Activated CD8-positive, alpha-beta memory T cell treated with anti-CD3 and anti-CD28 coated beads for 48 hours (primary cell): ENCODE results near the gene OMP.

Source experiments
- DNase-seq, 3 experiments: peaks; one replicate each; pipeline ENCODE4 v3.0.0-alpha.2; 2020; ENCODE audit warnings: low read depth in 2 of 3, low spot score in 2 of 3

Gene OMP

DNA sequence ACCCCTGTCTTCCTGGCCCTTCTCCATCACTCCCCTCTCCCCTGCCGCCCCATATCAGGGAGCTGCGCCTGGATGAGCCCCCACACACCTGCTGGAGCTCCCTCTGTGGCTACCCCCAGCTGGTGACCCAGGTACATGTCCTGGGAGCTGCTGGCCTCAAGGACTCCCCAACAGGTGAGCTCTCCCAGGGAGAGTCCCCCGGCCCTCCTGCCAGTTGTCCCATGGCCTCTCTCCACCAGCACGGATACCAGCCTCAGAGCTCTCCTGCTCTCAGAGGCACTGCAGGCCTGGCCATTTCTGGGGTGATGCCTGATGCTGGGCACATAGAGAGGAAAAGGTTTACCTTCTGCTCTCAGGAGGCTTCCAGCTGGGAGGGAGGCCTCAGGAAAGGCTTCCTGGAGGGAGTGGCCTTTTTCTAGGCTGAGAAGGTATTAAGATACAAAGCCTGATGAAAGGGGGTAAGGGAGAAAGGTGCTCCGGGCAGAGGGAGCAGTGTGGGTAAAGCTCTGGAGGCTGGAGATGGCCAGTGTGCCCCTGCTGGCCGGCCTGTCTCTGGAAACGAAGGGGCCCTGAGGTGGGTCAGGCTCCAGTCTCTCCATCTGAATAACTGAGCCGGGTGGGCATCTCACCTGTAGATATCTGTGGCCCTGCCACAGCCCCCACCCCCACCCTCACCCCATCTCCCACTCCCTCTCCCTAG, 19.4 kb downstream of the OMP start:
- no peak for DNase-seq

DNA sequence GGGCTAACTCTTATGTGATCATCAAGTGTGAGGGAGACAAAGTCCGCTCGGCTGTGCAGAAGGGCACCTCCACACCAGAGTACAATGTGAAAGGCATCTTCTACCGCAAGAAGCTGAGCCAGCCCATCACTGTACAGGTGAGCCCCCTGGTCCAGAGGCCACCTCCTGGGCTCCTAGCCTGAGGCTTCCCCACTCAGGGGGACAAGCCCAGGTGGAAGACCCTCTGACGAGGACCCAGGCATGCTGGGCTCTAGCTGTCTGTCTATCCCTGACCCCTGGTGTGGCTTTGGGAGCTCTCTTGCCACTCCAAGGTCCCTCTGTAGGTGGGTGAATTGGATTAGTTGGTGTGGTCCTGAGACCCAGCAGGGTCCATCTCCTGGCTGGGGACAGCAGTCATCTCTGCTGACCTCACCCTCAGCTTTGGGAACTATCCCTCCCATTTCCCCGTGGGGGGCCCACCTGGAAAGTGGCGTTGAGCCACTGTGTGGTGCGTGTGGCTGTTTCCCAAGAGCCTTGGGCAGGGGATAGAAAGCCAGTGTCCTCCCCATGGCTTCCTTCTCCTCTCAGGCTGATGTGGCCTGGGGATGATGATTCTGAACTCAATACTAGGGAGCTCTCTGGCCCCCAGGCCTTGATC, 20.1 kb downstream of the OMP start:
- no peak for DNase-seq

DNA sequence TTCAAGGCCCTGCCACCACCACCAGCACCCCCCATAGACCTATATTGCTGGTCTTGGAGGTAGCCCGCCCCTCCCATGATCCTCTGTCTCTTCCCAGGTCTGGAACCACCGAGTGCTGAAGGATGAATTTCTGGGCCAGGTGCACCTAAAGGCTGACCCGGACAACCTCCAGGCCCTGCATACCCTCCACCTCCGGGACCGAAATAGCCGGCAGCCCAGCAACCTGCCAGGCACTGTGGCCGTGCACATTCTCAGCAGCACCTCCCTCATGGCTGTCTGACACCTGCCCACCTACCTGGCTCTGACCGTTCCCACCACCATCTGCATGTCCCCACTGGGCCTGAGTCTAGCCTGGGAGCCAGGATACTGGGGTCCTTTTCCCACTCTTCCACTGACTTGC, 21.0 kb downstream of the OMP start:
- DNase-seq: no peak

DNA sequence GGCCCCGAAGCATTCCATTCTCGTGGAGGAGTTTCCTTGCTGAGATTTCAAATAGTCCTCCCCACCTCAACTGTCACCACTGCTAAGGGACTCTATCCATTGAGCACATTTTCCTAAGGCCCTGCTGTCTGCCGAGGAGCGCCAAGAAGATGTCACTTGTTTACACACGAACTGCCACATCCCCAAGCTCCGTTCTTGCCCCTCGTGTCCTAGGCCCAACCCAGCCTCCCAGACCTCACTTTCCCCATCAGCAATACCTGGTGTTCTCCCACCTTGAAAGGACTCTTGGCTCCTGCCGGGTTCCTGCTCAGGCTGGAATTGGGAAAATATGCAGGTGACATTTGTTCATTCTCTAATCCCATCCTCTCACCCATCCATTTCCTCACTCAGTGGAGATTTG, 21.4 kb downstream of the OMP start:
- DNase-seq: no peak

DNA sequence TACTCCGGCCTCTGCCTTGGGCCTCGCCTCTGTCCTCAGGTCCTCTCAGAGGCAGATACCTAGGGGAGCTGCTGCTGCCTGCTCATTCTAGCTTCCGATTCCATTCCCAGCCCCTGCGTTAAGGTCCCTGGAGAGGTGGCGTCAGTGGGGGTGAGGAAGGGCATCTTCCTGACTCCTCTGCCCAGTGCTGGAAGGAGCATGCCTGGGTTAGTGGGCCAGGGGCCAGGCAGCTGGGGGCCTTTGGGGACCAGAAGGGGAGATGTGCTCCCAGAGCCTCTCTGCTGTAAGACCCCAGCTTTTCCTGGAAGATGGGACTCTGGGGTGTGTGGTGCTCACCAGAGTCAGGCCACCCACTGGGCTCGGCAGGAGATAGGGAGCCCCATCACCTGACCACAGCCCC, 21.8 kb downstream of the OMP start:
- no peak for DNase-seq

DNA sequence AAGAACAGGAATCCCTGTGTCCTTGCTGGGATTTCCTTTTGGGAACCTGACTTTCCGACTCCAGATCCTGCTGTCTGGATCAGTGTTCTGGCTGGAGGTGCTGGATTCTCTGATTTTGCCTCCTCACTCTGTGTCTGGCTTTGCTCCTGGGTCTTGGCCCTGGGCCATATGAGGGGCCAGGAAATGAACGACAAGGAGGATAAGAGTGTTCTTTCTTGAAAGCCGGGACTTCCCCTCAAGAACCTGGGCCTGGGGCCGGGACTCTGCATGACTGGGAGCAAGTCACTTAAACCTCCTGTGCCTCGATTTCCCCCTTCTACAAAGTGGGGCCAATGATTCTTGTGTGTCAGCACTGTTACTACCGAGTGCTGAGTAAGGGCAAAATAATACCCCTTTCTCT, 22.6 kb downstream of the OMP start:
- DNase-seq: no peak

DNA sequence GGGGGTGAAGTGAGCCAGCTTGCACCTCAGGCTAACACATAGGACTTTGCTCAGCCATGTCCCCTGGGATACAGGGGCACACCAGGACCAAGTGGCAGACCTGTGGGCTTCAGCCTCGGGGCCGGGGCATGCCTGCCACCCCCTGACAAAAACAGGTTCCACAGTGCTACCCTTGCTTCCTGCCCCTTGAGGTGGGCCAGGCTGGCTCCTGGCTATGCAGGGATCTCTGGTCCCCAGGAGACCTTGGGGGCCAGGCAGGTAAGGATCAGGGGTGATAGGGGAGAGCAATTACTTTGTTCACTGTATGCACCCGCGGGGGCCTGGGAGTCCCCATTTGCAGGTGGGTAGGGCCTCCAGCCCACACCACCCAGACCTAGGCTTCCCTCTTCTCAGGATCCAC, 23.1 kb downstream of the OMP start:
- DNase-seq: no peak

DNA sequence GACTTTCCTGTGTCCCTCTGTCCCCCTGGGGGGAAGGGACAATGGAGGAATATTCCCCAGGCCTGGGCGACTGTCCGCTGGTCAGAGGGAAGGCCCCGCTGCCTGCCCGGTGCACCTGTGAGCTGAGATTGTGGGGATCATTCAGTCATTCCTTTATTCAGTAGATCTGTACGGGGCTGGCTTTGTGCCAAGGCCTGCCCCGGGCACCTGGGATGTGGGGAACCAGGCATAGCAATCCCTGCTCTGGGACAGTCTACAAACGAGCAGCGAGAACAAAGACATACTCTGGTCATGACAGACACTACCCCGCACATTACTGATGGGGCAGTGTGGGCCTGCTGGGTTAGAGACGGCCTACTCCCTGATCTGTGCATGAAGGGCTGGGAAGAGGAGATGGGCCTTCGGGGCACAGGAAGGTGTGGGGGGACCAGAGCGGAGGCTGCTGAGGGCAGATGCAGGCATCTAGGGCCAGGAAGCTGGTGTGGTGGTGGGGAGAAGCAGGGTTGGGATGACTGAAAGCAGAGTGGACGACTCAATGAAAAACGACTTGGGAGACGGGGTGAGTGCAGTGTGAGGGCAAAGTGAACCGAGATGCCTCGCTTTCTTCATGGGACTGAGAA, 23.6 kb downstream of the OMP start:
- DNase-seq: no peak

DNA sequence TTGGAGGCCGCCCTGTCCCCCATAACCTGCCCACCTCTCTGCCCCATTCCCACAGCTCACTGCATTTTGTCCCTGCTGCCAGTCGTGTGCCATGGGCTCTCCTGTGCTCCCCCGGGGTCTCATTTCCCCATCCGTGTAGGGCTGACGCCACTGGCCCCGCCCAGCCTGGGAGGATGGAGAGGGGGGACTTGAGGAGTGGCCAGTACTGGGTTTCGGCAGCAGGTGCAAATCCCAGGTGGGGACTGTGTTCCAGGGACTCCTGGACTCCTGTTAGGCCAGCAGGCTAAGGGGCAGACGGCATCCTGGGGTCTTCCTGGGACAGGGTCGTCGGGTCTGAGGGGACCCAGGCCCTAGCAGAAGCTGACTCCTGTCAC, 24.2 kb downstream of the OMP start:
- no peak for DNase-seq

DNA sequence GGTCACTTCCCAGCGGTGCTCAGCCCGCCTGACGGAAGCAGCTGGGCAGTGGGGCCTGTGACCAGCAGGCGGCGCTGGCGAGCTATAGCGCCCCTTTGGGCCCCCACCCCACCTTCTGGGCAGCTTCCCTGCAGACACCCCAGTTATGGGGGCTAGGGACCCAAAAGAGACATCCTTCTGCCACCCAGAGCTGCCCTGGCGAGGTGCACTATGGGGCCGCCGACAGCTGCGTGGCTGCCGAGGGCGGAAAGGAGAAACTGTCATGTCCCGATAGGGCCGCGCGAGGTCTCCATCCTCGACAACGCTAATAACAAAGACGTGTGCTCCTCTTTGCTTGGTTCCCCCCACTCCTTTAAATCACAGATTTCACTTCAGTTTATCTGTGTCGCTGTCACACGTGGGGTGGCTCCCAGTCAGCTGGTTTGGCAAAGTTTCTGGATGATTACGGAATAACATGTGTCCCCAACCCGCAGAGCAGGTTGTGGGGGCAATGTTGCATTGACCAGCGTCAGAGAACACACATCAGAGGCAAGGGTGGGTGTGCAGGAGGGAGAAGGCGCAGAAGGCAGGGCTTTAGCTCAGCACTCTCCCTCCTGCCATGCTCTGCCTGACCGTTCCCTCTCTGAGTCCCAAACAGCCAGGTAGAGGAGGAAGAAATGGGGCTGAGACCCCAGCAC, 24.7 kb downstream of the OMP start:
- peak in 2 of 3 experiments; percentile 60 to 64 for DNase-seq

DNA sequence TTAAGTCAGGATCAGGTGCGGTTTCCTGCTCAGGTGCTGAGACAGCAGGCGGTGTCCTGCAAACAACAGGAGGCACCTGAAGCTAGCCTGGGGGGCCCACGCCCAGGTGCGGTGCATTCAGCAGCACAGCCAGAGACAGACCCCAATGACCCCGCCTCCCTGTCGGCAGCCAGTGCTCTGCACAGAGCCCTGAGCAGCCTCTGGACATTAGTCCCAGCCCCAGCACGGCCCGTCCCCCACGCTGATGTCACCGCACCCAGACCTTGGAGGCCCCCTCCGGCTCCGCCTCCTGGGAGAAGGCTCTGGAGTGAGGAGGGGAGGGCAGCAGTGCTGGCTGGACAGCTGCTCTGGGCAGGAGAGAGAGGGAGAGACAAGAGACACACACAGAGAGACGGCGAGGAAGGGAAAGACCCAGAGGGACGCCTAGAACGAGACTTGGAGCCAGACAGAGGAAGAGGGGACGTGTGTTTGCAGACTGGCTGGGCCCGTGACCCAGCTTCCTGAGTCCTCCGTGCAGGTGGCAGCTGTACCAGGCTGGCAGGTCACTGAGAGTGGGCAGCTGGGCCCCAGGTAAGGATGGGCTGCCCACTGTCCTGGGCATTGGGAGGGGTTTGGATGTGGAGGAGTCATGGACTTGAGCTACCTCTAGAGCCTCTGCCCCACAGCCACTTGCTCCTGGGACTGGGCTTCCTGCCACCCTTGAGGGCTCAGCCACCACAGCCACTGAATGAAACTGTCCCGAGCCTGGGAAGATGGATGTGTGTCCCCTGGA, 25.5 kb downstream of the OMP start, which contains the start of gene MYO7A:
Gene MYO7A (plus strand): TSS at position 327 of the 772 bp plus-strand sequence. CDS start 2,389 bp downstream, outside the sequence.
- DNase-seq: no peak

DNA sequence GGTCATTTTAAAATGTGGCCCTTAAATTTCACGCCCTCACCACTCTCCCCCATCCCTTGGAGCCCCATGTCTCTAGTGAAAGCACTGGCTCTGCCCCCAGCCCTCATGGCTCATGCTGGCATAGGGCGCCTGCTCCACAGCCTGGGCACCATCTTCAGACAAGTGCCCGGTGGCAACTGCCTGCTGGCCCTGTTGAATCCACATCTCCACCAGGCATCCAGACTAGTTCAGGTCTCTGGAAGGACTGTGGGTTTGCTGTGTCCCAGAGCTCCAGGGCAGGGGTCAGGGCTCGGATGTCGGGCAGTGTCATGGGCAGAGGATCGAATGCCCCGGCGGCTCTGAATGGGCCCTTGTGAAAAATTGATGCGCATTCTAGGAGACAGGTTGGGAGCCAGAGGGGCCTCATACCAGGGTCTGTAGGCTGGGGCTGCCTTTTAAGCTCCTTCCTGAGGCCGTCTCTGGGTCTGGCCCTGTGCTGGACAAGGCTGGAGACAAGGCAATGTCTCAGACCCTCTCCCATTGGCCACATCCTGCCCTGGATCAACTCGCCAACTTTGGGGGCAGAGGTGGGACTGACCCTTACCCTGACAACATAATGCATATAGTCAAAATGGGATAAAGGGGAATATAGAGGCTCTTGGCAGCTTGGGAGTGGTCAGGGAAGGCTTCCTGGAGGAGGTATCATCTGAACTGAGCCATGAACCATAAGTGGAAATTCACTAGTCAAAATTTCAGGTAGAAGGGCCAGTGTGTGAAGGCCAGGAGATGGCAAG, 26.6 kb downstream of the OMP start:
- DNase-seq: no peak

DNA sequence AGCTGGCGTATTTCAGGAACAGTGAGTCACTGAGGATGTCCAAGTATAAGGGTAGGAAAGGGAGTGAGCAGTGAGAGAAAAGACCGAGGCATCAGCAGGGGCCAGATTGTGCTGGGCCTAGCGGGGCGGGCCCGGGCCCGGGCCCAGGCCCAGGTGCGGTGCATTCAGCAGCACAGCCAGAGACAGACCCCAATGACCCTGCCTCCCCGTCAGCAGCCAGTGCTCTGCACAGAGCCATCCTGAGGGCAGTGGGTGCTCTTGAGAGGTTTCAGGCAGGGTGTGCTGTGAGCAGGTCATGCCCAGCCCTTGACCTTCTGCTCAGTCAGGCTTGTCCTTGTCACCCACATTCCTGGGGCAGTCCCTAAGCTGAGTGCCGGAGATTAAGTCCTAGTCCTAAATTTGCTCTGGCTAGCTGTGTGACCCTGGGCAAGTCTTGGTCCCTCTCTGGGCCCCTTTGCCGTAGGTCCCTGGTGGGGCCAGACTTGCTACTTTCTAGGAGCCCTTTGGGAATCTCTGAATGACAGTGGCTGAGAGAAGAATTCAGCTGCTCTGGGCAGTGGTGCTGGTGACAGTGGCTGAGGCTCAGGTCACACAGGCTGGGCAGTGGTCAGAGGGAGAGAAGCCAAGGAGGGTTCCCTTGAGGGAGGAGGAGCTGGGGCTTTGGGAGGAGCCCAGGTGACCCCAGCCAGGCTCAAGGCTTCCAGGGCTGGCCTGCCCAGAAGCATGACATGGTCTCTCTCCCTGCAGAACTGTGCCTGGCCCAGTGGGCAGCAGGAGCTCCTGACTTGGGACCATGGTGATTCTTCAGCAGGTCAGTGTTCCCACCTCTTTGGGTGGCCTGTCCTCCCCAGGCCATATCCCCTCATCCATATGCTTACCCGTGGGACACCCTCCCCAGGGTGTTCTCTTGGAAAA, 27.5 kb downstream of the OMP start:
- no peak for DNase-seq

DNA sequence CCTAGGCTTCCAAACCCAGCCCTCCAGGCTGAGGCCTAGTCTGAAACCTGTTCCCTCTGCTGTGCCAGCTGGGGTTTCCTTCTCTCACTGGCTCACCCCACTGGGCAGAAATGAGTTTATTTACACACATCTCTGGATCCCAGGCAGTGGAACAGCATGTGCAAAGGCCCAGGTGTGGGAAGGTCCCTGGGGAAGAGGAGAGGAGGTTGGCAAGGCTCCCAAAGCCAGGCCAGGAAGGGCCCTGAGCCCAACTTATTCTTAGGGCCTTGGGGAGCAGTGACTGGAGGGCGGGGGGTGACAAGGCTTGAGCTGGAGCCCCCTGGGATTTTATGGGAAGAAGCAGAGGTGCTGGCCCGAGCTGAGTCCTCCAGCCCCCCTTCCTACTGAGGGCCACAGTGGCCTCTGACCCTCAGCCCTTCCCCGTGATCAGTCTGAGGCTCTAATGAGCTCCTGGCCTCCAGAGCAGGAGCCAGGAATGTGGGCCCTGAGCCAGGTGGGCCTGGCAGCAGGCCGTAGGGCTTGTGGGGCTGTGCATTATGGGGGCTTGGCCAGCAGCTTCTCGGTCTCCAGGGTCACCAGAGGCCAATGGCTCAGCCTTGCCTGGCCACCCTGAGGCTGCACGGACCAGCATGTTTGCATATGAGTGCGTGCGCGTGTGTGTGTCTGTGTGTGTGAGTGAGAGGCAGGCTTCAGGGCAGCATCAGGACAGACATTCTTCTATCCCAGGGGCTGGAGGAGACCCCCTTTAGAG, 28.3 kb downstream of the OMP start:
- no peak for DNase-seq

DNA sequence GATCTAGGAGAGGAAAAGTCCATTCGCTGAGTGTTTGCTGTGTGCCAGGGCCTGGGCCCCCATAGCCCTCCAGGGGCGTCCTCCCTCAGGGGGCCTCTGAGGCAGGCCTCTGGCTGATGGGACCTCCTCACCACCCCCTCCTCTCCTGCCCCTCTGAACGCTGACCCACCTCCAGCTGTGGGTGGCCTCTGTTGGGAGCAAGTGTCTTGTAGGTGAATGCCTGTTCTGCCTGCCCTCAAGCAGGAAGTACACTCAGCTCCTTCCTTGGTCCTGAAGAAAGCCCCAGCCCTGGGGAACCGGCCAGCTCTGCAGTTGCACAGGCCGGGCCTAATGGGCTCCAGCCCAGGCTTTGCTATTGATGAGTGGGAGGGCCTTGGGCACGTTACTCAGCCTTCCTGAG, 28.9 kb downstream of the OMP start:
- DNase-seq: no peak

DNA sequence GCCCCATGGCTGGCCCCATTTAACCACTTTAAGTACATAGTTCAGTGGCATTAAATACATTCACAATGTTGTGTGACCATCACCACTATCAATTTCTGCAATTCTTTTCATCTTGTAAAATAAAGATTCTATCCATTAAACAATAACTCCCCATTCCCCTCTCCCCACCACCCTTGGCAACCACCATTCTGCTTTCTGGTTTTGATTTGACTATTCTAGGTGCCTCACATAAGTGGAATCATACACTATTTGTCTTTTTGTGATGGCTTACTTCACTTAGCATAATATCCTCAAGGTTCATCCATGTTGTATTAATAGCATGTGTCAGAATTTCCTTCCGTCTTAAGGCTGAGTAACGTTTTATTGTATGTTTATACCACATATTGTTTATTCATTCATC, 32.4 kb downstream of the OMP start:
- DNase-seq: no peak

DNA sequence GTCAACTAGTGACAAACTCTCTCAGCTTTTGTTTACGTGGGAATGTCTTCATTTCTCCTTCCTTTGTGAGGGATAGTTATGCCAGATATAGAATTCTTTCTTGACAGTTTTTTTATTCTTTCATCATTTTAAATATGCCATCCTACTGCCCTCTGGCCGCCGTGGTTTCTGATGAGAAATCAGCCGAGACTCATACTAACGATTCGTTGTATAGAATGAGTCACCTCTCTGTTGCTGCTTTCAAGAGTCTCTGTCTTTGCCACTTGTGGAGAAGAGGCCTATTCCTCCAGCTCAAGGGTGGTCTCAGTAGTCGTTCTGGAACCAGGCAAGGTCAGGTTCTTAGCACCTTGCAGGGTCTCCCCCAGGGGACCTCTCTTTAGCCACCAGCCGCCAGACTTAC, 33.4 kb downstream of the OMP start:
- DNase-seq: no peak

DNA sequence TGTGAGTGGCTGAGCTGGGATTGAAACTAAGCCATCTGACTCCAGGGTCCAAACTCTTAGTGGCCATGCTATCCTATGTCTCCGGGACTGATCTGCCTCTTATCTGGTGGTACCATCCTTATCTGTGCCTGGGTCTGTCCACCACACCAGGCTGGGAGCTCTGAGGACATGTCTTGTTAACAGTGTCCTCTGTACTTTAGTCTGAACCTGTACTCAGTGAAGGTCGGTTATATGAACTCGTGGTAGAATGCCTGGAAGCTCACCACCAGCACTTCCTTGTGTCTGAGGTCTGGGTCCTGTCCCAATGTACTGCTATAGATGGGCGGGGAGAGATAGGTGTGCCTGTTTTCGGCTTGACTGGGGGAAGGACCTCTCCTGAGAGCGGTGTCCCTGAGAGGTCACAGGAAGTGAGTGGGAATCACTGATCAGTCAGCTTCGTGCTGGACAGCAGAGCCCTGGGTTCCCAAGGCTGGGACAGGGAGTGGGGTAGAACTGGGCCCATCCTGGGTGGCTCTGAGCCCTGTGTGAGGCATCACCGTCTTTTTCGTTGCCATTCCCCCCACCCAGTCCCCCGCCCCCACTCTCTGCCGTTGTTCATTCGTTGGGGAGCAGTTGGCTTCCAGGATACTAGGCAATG, 34.3 kb downstream of the OMP start:
- DNase-seq: no peak
